Stimulated activated CD8-positive, alpha-beta memory T cell treated with anti-CD3 and anti-CD28 coated beads, Interleukin-4, amount 100 ng/mL, for 24 hours (primary cell): ENCODE data around the gene NPC1L1.
"Not testable (repeated sequence)": the region's sequence is repeated elsewhere in the genome, so short reads cannot be mapped to it uniquely, and the experiment has no call there.

Experiments used
- DNase-seq: peaks from one replicate; pipeline ENCODE4 v3.0.0-alpha.2; 2020; ENCODE audit warnings: low read depth

The NPC1L1 gene

DNA sequence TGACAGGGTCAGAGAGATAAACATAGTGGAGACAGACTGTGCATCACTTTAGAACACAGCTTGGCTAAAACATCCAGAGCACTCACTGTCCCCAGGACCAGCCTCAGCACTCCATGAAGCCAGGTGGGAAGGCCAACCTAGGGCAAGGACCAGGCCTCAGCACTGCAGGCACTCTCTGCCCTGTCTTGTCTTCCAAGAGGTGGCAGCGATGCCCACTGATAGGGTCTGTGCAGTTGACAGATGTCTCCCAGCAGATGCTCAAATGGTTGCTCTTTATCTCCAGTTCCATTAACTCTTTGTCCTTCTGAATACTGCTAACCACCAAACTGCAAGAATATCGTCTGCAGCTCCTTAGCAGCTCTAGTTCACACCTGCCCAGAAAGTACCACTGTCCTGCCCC is 23.5 kb upstream of the NPC1L1 start:
- DNase-seq: no peak

DNA sequence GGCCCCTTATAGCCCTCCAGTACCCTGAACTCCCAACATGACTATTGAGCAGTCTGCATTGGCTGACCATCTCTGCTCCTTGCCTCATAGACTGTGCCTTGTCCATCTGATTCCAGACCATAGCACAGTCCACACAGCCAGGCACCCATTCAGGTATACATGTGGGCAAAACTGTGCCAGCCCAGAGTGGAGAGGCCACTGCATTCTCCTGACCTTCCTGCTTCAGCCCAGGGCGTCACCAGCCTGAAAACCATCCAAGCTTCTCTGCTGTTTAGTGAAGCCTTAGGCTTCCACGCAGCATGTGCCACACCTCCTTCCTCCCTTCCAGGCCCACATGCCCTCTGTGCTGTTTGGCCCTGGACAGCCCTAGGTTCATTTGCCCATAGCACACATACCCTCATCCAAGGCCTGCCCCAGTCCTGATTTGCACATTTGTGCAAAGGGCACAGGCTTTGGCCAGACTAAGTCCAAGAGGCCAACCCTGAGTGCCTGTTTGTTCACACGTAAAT is 22.1 kb upstream of the NPC1L1 start:
- DNase-seq: no peak

DNA sequence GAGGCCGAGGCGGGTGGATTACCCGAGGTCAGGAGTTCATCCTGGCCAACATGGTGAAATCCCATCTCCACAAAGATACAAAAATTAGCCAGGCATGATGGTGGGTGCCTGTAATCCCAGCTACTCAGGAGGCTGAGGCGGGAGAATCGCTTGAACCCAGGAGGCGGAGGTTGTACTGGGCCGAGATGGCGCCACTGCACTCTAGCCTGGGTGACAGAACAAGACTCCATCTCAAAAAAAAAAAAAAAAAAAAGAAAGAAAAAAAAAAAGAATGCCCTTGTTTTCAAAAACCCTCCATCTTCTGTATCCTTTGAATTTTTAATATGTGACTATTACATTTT is 21.5 kb upstream of the NPC1L1 start:
- DNase-seq: not testable (repeated sequence)

DNA sequence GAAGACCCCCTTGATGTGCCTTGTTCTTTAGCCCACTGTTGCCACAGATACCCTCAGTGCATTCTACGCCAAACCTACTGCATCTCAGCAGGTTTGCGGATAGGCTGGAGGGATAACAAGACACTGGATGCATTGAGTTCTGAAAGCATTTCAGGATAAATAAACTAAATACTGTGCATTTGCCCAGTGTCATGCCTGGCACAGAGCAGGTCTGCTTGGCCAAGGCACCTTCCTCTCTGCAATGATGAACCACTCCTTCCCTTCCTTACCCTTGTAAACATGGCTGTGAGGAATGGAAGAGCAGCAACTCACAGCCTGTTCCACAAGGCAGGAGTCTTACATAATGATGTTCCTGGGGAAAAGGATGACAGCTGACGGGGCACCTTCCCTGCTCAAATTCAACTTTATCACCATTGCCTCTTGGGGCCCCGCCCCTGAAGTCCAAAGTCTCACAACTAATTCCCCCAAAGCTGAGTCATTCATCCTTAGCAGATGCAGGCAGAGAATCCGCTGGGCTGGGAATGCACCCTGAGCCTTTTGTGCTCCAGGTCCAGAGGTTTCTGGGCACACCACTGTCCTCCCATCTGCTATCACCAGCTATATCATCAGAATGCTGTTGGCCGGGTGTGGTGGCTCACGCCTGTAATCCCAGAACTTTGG is 21.0 kb upstream of the NPC1L1 start:
- no peak for DNase-seq

DNA sequence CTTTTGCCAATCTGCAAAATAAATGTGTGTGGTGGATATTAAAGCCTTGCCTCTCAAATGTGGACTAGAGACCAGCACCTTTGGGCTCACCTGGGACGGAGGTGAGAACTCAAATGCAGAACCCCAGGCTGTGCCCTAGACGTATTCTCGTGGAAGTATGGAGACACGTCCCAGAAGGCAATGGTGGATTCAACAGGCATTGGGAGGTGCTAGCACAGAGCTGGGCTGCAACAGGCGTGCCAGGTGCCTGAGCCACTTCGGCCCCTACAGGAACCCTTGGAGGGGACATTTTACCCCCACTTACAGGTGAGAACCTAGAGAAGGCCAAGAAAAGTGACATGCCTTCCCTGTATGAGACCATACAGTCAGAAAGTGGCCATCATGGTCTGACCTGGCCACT is 20.4 kb upstream of the NPC1L1 start:
- DNase-seq: no peak

DNA sequence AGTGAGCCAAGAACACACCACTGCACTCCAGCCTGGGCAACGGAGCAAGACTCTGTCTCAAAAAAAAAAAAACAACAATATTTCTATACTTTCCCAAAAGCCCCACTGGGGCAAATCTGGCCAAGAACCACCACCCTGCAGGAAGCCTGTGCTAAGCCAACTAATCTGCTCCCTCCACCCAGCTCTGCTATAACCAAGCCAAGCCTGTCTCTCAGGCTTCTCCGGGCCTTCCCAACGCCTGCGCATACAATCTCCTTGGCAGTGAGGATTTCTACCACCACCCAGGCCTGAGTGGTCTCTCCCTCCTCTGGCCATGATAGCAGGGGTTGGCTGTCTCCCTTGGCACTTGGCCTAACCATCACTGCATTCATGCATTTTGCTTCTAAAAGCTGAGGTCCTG is 18.4 kb upstream of the NPC1L1 start:
- DNase-seq: no peak

DNA sequence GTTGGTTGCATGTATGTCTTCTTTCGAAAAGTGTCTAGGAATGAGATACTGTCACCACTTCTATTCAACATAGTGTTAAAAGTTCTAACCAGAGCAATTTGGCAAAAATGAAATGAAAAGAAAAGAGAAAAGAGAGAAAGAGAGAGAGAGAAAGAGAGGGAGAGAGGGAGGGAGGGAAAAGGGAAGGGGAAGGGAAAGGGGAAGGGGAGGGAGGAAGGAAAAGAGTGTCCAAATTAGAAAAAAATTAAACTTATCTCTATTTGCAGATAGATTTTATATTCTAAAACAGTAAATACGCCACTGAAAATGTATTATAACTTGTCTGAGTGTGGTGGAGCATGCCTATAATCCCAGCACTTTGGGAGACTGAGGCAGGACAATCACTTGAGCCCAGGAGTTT is 16.4 kb upstream of the NPC1L1 start:
- no peak for DNase-seq

DNA sequence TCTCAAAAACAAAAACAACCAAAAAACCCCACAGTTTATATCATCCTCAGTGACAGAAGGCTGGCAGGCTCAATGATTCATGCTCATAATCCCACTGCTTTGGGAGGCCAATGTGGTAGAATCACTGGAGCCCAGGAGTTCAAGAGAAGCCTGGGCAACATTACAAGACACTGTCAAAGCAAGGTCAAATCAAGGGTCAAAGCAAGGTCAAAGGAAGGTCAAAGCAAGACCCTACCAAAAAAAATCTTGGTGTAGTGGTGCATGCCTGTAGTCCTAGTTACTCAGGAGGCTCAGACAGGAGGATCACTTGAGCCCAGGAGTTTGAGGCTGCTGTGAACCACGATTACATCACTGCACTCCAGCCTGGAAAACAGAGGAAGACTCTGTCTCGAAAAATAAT is 14.2 kb upstream of the NPC1L1 start:
- no peak for DNase-seq

DNA sequence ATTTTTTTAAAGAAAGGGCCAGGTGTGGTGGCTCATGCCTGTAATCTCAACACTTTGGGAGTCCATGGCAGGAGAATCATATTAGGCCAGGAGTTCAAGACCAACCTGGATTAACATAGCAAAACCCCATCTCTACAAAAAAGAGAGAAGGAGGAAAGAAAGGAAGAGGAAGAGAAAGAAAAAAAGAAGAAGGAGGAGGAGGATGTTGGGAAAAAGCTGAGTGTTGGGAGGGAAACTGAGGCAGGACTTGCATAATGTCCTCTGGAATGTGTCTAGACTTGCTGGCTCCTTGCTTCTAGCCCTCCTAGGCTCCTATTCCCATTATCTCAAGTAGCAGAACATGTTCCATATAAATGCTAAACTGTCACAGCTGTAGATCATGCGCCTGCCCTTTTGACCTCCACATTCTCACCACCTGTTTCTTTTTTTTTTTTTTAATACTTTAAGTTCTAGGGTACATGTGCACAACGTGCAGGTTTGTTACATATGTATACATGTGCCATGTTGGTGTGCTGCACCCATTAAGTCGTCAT is 11.4 kb upstream of the NPC1L1 start:
- DNase-seq: not testable (repeated sequence)

DNA sequence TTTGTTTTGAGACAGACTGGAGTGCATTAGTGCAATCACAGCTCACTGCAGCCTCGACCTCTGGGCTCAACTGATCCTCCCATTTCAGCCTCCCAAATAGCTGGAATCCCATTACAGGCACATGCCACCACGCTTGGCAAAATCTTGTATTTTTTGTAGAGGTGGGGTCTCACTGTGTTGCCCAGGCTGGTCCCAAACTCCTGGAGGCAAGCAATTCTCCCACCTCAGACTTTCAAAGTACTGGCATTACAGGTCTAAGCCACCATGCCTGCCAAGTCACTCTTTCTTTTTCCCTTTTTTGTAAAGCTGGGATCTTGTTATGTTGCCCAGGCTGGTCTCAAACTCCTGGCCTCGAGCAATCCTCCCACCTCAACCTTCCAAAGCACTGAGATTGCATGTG is 8.3 kb upstream of the NPC1L1 start:
- DNase-seq: no peak

DNA sequence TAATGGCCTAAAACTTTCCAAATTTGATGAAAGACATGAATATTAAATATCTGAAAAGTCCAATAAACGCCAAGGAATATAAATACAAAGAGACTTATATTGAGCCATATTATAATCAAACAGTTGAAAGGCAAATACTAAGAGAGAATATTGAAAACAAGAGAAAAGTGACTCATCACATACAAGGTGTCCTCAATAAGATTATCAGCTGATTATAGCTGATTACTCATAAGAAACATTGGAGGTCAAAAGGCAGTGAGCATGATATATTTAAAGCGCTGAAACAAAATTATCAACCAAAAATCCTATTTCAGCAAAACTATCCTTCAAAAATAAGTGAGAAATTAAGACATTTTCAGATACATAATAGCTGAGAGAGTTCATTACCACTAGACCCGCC is 7.8 kb upstream of the NPC1L1 start:
- no peak for DNase-seq

DNA sequence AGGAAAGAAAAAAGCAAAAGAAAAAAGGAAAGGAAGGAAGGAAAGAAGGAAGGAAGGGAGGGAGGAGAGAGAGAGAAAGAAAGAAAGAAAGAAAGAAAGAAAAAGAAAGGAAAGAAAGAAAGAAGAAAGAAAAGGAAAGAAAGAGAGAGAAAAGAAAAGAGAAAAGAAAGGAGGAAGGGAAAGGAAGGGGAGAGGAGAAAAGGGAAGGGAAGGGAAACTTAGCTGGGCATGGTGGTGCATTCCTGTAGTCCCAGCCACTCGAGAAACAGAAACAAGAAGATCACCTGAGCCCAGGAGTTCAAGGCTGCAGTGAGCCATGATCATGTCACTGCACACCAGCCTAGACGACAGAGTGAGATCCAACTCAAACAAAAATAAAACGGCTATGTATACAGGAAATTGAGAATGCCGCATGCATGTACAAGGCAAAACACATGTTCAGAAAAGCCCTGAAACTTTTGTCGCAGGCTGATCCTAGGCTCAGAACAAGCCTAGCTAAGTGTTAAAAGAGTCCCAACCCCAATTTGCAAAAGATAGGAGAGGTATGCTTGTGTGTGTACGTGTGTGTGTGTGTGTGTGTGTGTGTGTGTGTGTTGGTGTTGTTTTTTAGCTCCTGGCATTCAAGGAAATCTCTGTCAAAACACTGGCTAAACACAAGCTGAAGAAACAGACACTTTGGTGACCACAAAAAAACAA is 6.6 kb upstream of the NPC1L1 start:
- DNase-seq: no peak

DNA sequence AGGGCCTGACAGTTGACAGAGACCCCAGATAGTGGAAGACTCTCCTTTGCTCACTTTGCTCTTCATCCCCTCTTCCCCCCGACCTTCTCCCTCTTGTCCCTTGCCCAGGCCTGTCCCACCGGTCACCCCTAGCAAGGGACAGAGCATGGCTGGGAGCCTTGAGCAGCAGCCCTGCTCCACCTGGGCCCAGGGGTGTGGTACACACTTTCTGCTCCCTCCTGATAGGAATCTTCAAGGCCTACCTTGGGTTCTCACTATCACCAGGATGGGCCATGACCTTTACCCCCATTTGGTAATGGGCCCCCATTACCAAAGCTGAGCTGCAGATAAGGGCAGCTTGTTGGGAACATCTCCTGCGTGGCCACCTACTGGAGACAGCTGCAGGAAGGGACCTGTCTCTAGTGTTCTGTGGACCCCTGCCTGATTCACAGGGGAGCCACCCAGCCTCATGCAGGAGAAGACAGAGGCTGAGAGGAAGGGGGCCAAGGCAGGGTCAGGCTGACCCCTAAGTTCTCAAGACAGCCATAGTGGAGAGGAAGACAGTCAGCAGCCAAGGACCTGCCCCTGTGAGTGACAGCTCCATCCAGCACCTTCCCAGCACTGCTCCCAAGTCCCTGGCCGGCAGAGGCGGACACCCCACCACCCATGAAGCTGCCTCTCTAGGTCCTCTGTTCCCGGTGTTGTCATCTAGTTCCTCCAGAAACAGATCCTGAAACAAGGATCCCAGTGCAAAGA is 913 bp upstream of the NPC1L1 start:
- DNase-seq: no peak

DNA sequence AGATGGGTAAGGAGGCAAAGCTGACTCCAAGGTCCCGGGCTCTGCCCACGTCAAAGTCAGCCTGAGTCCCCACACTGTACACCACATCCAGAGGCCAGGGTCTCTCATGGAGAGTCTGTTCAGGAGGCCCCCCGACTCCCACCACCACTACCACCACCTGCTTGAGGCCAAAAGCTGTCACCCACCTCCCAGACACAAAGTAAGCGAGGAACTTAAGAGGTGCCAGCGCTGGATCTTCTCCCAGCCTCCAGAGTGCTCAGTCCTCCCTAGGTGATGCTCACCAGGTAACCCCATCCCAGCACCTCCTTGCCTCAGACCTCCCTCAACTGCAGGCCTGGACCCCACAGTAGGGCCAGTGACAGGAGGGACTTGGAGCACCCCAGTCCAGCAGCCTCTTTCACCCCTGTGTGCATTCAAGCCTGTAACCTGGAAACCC is 520 bp downstream of the NPC1L1 start:
- no peak for DNase-seq

DNA sequence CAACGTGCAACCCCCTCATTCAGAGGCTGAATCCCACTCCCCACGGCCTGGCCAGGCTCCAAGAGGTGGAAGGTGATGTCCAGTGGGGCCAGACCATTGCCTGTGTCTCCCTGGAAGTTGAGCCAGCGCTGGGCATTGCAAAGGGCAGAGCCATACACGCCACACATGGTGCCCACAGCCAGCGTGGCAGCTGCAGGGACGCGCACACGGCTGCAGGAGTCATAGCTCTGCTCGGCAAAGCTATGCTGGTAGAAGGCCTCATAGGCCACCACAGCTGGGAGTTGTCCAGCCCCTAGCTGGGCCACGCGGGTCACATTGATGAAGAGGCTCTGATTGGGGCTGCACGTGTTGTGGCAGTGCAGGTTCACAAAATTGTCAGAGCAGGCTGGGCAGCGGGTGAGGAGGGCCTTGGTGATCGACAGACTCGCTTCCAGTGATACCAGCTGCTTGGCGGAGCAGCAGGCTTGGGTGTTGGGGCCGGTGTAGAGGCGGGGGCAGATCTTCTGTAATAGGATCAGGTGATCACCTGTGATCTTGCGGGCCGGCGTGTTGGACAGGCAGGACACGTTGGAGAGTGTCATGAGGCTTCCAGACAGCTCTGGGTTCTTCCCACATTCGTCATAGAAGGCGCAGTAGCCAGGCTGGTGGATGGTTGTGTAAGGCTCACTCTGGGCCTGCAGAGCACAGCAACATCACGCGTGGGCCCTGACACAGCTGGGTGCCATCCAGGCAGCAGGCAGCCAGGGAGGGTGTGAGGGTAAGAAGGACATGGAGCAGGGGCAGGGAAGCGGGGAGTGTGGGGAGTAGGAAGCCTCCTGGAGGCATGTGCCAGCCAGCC is 1.2 kb downstream of the NPC1L1 start:
- no peak for DNase-seq

DNA sequence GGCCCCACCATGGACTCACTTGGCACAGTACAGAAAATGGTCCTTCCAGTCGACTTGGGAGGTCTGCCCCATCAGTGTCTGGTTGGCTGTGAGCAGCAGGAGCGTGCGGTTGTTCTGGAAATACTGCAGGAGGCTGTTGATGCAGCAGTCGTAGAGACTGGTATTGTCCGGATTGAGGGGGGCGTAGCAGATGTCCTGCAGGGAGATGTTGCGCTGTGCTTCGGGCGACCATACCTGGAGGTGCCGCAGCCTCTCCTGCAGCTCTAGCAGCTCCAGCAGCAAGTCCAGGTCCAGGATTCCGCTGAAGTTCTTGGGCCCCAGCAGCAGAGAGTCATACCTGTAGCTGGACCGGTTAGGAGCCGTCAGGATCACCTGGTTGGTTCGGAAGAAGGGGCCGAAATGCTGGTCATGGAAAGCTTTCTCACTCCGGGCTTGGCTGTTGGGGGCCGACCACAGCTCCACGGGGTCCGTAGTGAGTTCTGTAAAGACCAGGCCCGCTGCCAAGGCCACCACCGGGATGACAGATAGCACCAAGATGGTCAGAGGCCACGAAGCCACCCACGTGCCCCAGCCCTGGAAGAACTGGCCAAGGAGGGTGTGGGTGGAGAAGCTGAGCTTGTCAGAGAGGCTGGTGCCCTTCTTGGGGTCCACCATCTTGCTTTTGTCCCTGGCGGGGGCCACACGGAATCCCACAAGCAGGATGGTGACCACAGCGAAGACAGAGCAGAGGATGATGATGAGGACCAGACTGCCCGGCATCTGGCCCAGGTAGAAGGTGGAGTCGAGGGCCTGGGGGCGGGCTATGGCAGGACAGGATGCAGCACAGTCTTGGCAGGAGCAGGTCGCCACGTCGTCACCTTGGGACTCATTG is 2.1 kb downstream of the NPC1L1 start:
- no peak for DNase-seq

DNA sequence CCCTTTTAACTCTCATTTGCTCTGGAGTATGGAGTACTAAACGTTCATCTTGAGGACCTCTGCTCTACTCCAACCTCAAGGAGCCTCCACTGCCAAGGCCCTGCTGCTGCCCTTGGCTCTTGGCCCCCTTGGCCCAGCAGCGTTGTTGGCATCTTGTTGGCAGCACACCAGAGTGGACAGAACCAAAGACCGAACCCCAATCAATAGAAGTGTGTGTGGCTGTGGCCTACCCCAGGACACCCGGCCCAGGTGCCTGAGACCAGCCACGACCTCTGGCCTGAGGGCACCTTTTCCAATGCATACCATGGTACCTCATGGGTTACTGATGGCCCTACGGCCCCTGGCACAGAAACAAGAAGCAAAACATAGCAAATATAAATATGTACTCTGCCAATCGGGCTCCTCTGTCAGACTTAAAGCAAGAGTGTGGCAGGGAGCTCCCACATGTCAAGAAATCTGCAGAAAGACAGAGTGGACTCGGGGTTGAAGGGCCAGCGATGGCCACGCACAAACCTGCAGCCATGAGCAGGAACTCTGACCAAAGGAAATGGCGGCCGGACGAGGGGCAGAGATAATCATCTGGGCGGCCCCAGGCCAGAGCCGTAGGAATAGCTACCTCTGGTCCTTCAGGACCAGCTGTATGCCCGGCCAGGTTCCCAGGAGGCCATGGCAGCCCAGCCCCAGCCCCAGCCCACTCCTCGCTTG is 2.9 kb downstream of the NPC1L1 start:
- no peak for DNase-seq

DNA sequence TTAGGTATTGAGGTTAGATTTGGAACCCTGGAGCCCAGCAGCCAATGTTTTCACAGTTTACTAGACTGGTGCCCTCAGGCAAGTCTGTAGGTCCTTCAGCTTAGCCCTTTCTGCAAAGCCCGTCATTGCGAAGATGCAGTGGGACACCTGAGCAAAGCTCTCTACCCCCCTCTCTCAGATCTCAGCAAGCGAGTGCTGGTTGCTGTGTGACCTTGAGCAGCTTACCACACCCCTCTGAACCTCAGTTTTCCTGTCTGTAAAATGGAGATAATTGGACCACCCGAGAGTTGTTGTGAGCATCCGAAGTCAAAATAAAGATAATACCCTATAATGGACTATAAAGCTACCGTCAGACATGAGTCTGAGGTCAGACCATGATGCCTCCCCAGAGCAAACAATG is 3.7 kb downstream of the NPC1L1 start:
- no peak for DNase-seq

DNA sequence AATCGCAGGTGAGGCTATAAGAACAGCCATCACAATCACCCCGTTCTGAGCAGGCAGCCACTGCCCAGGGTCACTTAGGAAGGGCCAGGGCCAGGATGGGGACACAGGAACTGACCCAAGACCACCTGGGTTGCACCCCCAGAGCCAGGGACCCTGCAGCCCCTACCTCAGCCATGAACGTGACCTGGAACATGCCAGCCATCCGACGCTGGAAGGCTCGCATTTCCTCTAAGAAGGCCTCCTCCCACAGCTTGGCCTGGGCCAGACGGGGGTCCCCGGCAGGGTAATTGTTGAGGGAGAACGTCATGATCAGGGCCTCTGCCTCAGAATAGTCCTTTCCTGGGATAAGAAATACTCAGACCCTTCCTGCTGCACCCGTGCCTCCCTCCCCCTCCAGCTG is 5.0 kb downstream of the NPC1L1 start:
- no peak for DNase-seq

DNA sequence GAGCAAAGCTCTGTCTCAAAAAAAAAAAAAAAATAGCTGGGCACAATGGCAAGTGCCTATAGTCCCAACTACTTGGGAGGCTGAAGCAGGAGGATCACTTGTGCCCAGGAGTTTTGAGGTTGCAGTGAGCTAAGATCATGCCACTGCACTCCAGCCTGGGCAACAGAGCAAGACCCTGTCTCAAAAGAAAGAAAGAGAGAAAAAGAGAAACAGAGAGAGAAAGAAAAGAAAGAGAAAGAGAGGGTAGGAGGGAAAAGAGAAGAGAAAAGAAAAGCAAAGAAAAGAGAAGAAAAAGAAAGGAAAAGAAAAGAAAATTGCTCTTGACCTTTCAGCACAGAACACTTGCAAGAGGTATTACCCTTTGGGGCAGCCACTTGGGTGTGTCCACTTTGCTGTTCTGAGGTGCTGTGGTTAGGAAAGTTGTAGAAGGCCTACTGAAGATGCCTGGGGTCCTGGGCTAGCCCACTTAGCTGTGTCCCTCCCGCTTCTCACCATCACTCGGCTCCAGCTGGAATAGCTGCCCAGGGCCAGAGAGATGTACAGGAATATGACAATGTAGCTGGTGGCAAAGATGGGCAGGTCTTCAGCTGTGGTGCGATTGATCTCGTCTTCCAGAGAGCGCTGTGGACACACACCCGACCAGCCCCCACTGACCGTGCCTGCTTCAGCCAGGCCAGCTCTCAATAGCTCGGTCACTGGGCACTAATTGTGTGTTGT is 5.6 kb downstream of the NPC1L1 start:
- no peak for DNase-seq
